NCI-H2029 treated with DMSO at 0.1 percent for 48 hours (cell line): Measurements from ENCODE around the gene KRT28.
"Not testable (repeated sequence)": the region's sequence is repeated elsewhere in the genome, so short reads cannot be mapped to it uniquely, and the experiment has no call there.

Experiments
- DNase-seq: peaks from one replicate; lab custom pipeline; 2025; lab: John Stamatoyannopoulos, UW

Gene KRT28

GRCh38 chr17:40779181-40779909 is 20.4 kb downstream of the KRT28 start:
- DNase-seq = no peak

GRCh38 chr17:40778461-40778860 is 21.3 kb downstream of the KRT28 start:
- DNase-seq = no peak

- DNase-seq = no peak
Measured at GRCh38 chr17:40777971-40778370, 21.8 kb downstream of the KRT28 start.

GRCh38 chr17:40777459-40777858 is 22.3 kb downstream of the KRT28 start:
- DNase-seq = no peak

- DNase-seq = no peak
Measured at GRCh38 chr17:40775945-40776344, 23.8 kb downstream of the KRT28 start.

GRCh38 chr17:40772101-40772500 is 27.7 kb downstream of the KRT28 start, which contains the start of gene KRT26:
TSS of gene KRT26 (minus strand) at chr17:40772201. CDS start at chr17:40772113, 88 bp downstream.
- DNase-seq = no peak

GRCh38 chr17:40765657-40766056 is 34.1 kb downstream of the KRT28 start:
- DNase-seq = no peak

GRCh38 chr17:40763752-40764151 is 36.0 kb downstream of the KRT28 start:
- DNase-seq = no peak

GRCh38 chr17:40760105-40761016 is 39.4 kb downstream of the KRT28 start:
- DNase-seq = no peak

- DNase-seq = no peak
Measured at GRCh38 chr17:40755231-40755630, 44.5 kb downstream of the KRT28 start, which contains the start of gene KRT25. TSS of gene KRT25 (minus strand) at chr17:40755331. CDS start at chr17:40755271, 60 bp downstream.

- DNase-seq = no peak
Measured at GRCh38 chr17:40753804-40754203, 46.0 kb downstream of the KRT28 start.

GRCh38 chr17:40751065-40751464 is 48.7 kb downstream of the KRT28 start:
- no peak for DNase-seq

- DNase-seq = no peak
Measured at GRCh38 chr17:40750391-40750790, 49.4 kb downstream of the KRT28 start.

GRCh38 chr17:40748666-40749065 is 51.1 kb downstream of the KRT28 start:
- not testable (repeated sequence) for DNase-seq
